IMR-90 (cell line): ENCODE data around the gene FAM168B. TPM values are rescaled to one million over a fixed set of nuclear protein-coding genes. Genes with fewer than 3 reads are reported as not detected.

Experiments
- ATAC-seq: fragments of 200-7000 bp; cut with Tn5 transposase; 2 replicates; pipeline ENCODE4 v1.9.1; 2020; ENCODE audit warnings: low read depth, mild to moderate bottlenecking, moderate library complexity
- BruUV-seq: library from RNA; stranded (reverse); fragments of 400-500 nt; replicated peaks from 2 replicates; lab custom pipeline; 2021; lab: Mats Ljungman, UMichigan
- CTCF ChIA-PET: fragments of 300-600 bp; formaldehyde crosslinking; extraction: SDS; loops from one replicate; lab custom pipeline; 2021; ENCODE audit warnings: antibody characterized with exemption; lab: Yijun Ruan, JAX
- POLR2A ChIA-PET: fragments of 300-600 bp; sonication (Branson Sonifier 250); formaldehyde crosslinking; loops from one replicate; lab custom pipeline; 2022; ENCODE audit warnings: antibody characterized with exemption; ENCODE audit not compliant: unreplicated experiment; lab: Charles Lee
- DNase-seq: peaks from one replicate; pipeline ENCODE4 v3.0.0; 2013
- H2AFZ ChIP-seq: replicated peaks from 2 replicates; pipeline ENCODE3; 2013; ENCODE audit warnings: low read length, mild to moderate bottlenecking; ENCODE audit not compliant: poor library complexity
- H2AK5ac ChIP-seq: 2 replicates; pipeline ENCODE4 v1.6.1; 2013; ENCODE audit warnings: low read depth, low read length, inconsistent platforms
- H2AK9ac ChIP-seq: replicated peaks from 2 replicates; pipeline ENCODE3; 2013; ENCODE audit warnings: mild to moderate bottlenecking, low read depth, low read length, moderate library complexity; ENCODE audit not compliant: poor library complexity
- H2BK120ac ChIP-seq: 2 replicates; pipeline ENCODE4 v1.6.1; 2013; ENCODE audit warnings: low read depth, low read length, inconsistent platforms
- H2BK15ac ChIP-seq: 3 replicates; pipeline ENCODE4 v1.6.1; 2013; ENCODE audit warnings: low read depth, low read length, inconsistent platforms
- H2BK20ac ChIP-seq: 2 replicates; pipeline ENCODE4 v1.6.1; 2013; ENCODE audit warnings: low read depth, mild to moderate bottlenecking, inconsistent platforms, low read length, moderate library complexity
- H2BK5ac ChIP-seq: 2 replicates; pipeline ENCODE4 v1.6.1; 2013; ENCODE audit warnings: mild to moderate bottlenecking, low read depth, low read length, inconsistent platforms; ENCODE audit not compliant: poor library complexity, severe bottlenecking
- H3K14ac ChIP-seq: replicated peaks from 2 replicates; pipeline ENCODE4 v1.6.1; 2013; ENCODE audit warnings: low read depth, low read length, inconsistent platforms
- H3K18ac ChIP-seq: 2 replicates; pipeline ENCODE4 v1.6.1; 2013; ENCODE audit warnings: low read depth, low read length, control low read depth
- H3K23ac ChIP-seq: 2 replicates; pipeline ENCODE4 v1.6.1; 2013; ENCODE audit warnings: low read depth, low read length, inconsistent platforms
- H3K27ac ChIP-seq: 2 replicates; pipeline ENCODE4 v1.5.1; 2013; ENCODE audit warnings: mild to moderate bottlenecking, control low read depth, low read length; ENCODE audit not compliant: insufficient read depth
- H3K27me3 ChIP-seq: 2 replicates; pipeline ENCODE4 v1.6.1; 2013; ENCODE audit warnings: low read length; ENCODE audit not compliant: control insufficient read depth, insufficient read depth
- H3K36me3 ChIP-seq: 2 replicates; pipeline ENCODE4 v1.6.1; 2013; ENCODE audit warnings: low read length, mixed read lengths; ENCODE audit not compliant: control insufficient read depth, insufficient read depth
- H3K4ac ChIP-seq: 2 replicates; pipeline ENCODE4 v1.6.1; 2013; ENCODE audit warnings: low read depth, low read length, inconsistent platforms
- H3K4me1 ChIP-seq: 2 replicates; pipeline ENCODE4 v1.6.1; 2013; ENCODE audit warnings: low read length, mixed read lengths; ENCODE audit not compliant: control insufficient read depth, insufficient read depth
- H3K4me2 ChIP-seq: 2 replicates; pipeline ENCODE4 v1.6.1; 2013; ENCODE audit warnings: low read depth, mild to moderate bottlenecking, control low read depth, low read length, moderate library complexity
- H3K4me3 ChIP-seq: 2 replicates; pipeline ENCODE4 v1.5.1; 2013; ENCODE audit warnings: low read depth, mild to moderate bottlenecking, control low read depth, low read length, moderate library complexity; ENCODE audit not compliant: insufficient read depth
- H3K56ac ChIP-seq: 2 replicates; pipeline ENCODE4 v1.6.1; 2013; ENCODE audit warnings: low read length, inconsistent platforms; ENCODE audit not compliant: insufficient read depth; ENCODE audit errors: extremely low read depth
- H3K79me1 ChIP-seq, 2 experiments: 2 replicates each; pipeline ENCODE4 v1.6.1; 2013; ENCODE audit warnings: low read length in 2 of 2, inconsistent platforms in 1 of 2, low read depth in 1 of 2
- H3K9ac ChIP-seq: 2 replicates; pipeline ENCODE4 v1.6.1; 2013; ENCODE audit warnings: low read depth, low read length, control low read depth
- H3K9me1 ChIP-seq: 2 replicates; pipeline ENCODE4 v1.6.1; 2013; ENCODE audit warnings: low read length, inconsistent platforms; ENCODE audit not compliant: insufficient read depth
- H3K9me3 ChIP-seq: 2 replicates; pipeline ENCODE4 v1.6.1; 2013; ENCODE audit warnings: low read length; ENCODE audit not compliant: control insufficient read depth, insufficient read depth
- H4K20me1 ChIP-seq: 2 replicates; pipeline ENCODE4 v1.6.1; 2013; ENCODE audit warnings: low read length, inconsistent platforms; ENCODE audit not compliant: insufficient read depth
- H4K5ac ChIP-seq: 2 replicates; pipeline ENCODE4 v1.6.1; 2013; ENCODE audit warnings: mild to moderate bottlenecking, low read depth, low read length, control low read depth
- H4K8ac ChIP-seq, 2 experiments: 2 replicates each; pipeline ENCODE4 v1.6.1; 2013; ENCODE audit warnings: low read depth in 2 of 2, low read length in 2 of 2, control low read depth in 1 of 2, inconsistent platforms in 1 of 2
- H4K91ac ChIP-seq: 2 replicates; pipeline ENCODE4 v1.6.1; 2013; ENCODE audit warnings: low read depth, low read length, inconsistent platforms; ENCODE audit not compliant: insufficient read depth
- BHLHE40 ChIP-seq: fragments of 150-350 bp; IDR thresholded peaks from 2 replicates; pipeline ENCODE4 v1.6.1; 2016; ENCODE audit warnings: mild to moderate bottlenecking, low read depth, low read length
- MAFK ChIP-seq: IDR thresholded peaks from 2 replicates; pipeline ENCODE4 v1.6.1; 2012; ENCODE audit warnings: low read depth, low read length, improper control_type of control experiment
- MAZ ChIP-seq: IDR thresholded peaks from 2 replicates; pipeline ENCODE4 v1.6.1; 2012; ENCODE audit warnings: low read depth, mild to moderate bottlenecking, low read length, improper control_type of control experiment, moderate library complexity, borderline replicate concordance
- POLR2A ChIP-seq: IDR thresholded peaks from 2 replicates; pipeline ENCODE4 v1.6.1; 2012; ENCODE audit warnings: mild to moderate bottlenecking, low read depth, low read length
- WGBS, 2 experiments: methylation state at CpG; one replicate each; pipeline versions ENCODE4 v1.1.5 to v1.1.7; 2013; ENCODE audit warnings: missing lambda C conversion rate in 2 of 2; ENCODE audit not compliant: insufficient read length in 1 of 2; ENCODE audit errors: extremely low coverage in 2 of 2; 5-methylcytosine and 5-hydroxymethylcytosine counted together
- dilution Hi-C: fragments of 300-500 bp; cut with HindIII; formaldehyde crosslinking; loops from one replicate; pipeline ENCODE4 v1.14.3; 2018; ENCODE audit warnings: low sequenced_read_pairs; ENCODE audit not compliant: unreplicated experiment
- in situ Hi-C: fragments of 300-500 bp; cut with MboI; formaldehyde crosslinking; loops from 3 replicates; pipeline ENCODE4 v1.14.3; 2019; ENCODE audit warnings: low sequenced_read_pairs, inconsistent platforms, mixed read lengths
- intact Hi-C: fragments of 100-400 bp; cut with micrococcal nuclease; formaldehyde crosslinking; loops from 2 replicates; pipeline ENCODE4 v1.10.0; 2022
- polyA plus RNA-seq, 3 experiments: library from polyadenylated mRNA; depleted of rRNA; stranded (reverse); fragments of >200 nt; gene quantifications; 2 replicates each; pipeline ENCODE4 v1.2.3, GENCODE V29; 2012; ENCODE audit warnings: low replicate concordance in 1 of 3
- total RNA-seq: library from RNA; depleted of rRNA; stranded (reverse); fragments of >200 nt; gene quantifications from 2 replicates; pipeline ENCODE4 v1.2.3, GENCODE V29; 2012

The FAM168B gene
- total and polyA plus RNA-seq, 2 of the 4 experiments (the other 2 are of a cell fraction), result 76.4 to 106 TPM

DNA sequence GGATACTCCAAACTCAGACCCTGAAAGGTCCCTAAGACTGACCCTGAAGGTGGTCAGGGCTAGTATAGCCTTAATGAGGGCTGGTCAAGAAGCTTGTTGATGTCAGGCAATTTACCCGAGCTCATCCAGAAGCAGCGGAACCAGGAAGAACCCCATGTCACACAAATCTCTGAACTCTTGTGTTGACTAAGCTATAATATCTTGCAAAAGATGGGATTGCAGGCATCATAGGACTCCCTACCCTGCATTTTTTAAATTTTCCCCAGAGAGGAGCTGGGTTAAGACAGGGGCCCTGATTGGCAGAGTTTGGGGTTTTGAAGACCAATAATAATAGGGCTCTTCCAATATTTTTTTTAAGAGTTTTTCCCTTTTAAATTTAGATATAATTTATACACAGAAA lies 9.9 kb upstream of the FAM168B start:
- WGBS, 2 experiments, result no CpG with 5 or more reads among the region's 2 CpGs
- BruUV-seq, result no TSS peak

More for the DNA sequence above, 9.9 kb upstream of the FAM168B start:
- no peaks in the 10 kb centered on the region for H3K9me3 ChIP-seq
- H3K23ac ChIP-seq, result no peak overlapping the region
- H3K18ac ChIP-seq, result no peak overlapping the region
- in situ Hi-C loops (loop anchor here (25.0 kb wide), 2 partner anchors 409 to 741 kb away; partner anchors contain the start of gene PTPN18), dilution Hi-C loops (no loop called here), intact Hi-C loops (no loop called here)
- H3K4me1 ChIP-seq, result peaks cover 7% of the 10 kb centered on the region
- no peak overlapping the region for H3K27ac ChIP-seq
- H4K91ac ChIP-seq, result no peak overlapping the region
- H2BK5ac ChIP-seq, result no peak overlapping the region
- no peak overlapping the region for H3K4me2 ChIP-seq
- no peak overlapping the region for H4K8ac ChIP-seq
- H2AK5ac ChIP-seq, result no peak overlapping the region
- no peak overlapping the region for H2BK15ac ChIP-seq
- H3K79me1 ChIP-seq, result peaks cover 10 to 18% of the 10 kb centered on the region in 2 experiments; a peak in 3 of 4 replicates
- H4K5ac ChIP-seq, result no peak overlapping the region
- no peak overlapping the region for H3K14ac ChIP-seq
- no peak overlapping the region for H2BK120ac ChIP-seq
- no peak for ATAC-seq
- no peak overlapping the region for H3K56ac ChIP-seq
- H3K4ac ChIP-seq, result no peak overlapping the region
- H3K36me3 ChIP-seq, result no peaks in the 10 kb centered on the region
- peaks cover 2% of the 10 kb centered on the region; the same call in 1 of the 2 replicates for H3K9me1 ChIP-seq
- no peak for DNase-seq
- H4K20me1 ChIP-seq, result peaks cover 18% of the 10 kb centered on the region
- ChIA-PET POLR2A (no interaction called here), CTCF (no interaction called here)
- no peak overlapping the region for H2BK20ac ChIP-seq
- no peak overlapping the region for H3K9ac ChIP-seq
- H2AFZ ChIP-seq, result no peak overlapping the region
- H3K4me3 ChIP-seq, result no peak overlapping the region
- H2AK9ac ChIP-seq, result no peak overlapping the region
- no peaks in the 10 kb centered on the region for H3K27me3 ChIP-seq
- TF ChIP-seq MAFK (no peak), MAZ (no peak), POLR2A (no peak), BHLHE40 (no peak)
